Activated T-cell treated with anti-CD3 and anti-CD28 coated beads, Interleukin-2, amount 50 U/mL, for 48 hours (primary cell): ENCODE data around the gene DLGAP3.
"Not testable (repeated sequence)": the region's sequence is repeated elsewhere in the genome, so short reads cannot be mapped to it uniquely, and the experiment has no call there.

Experiments
- DNase-seq, 2 experiments: peaks; one replicate each; pipeline ENCODE4 v3.0.0-alpha.2; 2020

DLGAP3 gene

GRCh38 chr1:34827341-34827941 lies 102.0 kb downstream of the DLGAP3 start:
- no peak for DNase-seq

- no peak for DNase-seq
Measured at GRCh38 chr1:34825455-34826091, 103.9 kb downstream of the DLGAP3 start.

GRCh38 chr1:34824817-34825454 lies 104.5 kb downstream of the DLGAP3 start:
- no peak for DNase-seq

GRCh38 chr1:34822202-34822601 lies 107.2 kb downstream of the DLGAP3 start:
- no peak for DNase-seq

GRCh38 chr1:34818862-34819261 lies 110.6 kb downstream of the DLGAP3 start:
- DNase-seq: not testable (repeated sequence)

GRCh38 chr1:34816778-34817177 lies 112.7 kb downstream of the DLGAP3 start:
- no peak for DNase-seq

GRCh38 chr1:34816332-34816731 lies 113.1 kb downstream of the DLGAP3 start:
- no peak for DNase-seq
